Central memory CD8-positive, alpha-beta T cell (primary cell): ENCODE measurements around the gene FAM20C.
"Not testable (repeated sequence)": the region's sequence is repeated elsewhere in the genome, so short reads cannot be mapped to it uniquely, and the experiment has no call there.

Experiments
- ATAC-seq: fragments of 150-1000 bp; cut with Tn5 transposase; replicated peaks from 2 replicates; pipeline ENCODE4 v1.10.0; 2022; ENCODE audit warnings: mild to moderate bottlenecking, moderate FRiP score, moderate number of reproducible peaks; ENCODE audit not compliant: poor library complexity, severe bottlenecking; ENCODE audit errors: extremely low read depth
- DNase-seq, 2 donors: peaks; one replicate each; pipeline ENCODE4 v3.0.0; 2021; ENCODE audit warnings: low spot score in 2 of 2
- H3K27ac Mint-ChIP-seq: one replicate; pipeline ENCODE4 v1.8.0; 2022; ENCODE audit warnings: low read depth, mild to moderate bottlenecking, moderate library complexity, mixed read lengths
- H3K27me3 Mint-ChIP-seq: one replicate; pipeline ENCODE4 v1.8.0; 2022; ENCODE audit warnings: mixed read lengths
- H3K36me3 Mint-ChIP-seq: one replicate; pipeline ENCODE4 v1.8.0; 2022; ENCODE audit warnings: mild to moderate bottlenecking, moderate library complexity, mixed read lengths; ENCODE audit not compliant: insufficient read depth
- H3K4me1 Mint-ChIP-seq: one replicate; pipeline ENCODE4 v1.8.0; 2022; ENCODE audit warnings: mixed read lengths
- H3K4me3 Mint-ChIP-seq: one replicate; pipeline ENCODE4 v1.8.0; 2022; ENCODE audit warnings: mild to moderate bottlenecking, moderate library complexity, mixed read lengths
- H3K9me3 Mint-ChIP-seq: one replicate; pipeline ENCODE4 v1.8.0; 2022; ENCODE audit warnings: mixed read lengths

FAM20C gene

GRCh38 chr7:206351-206750 lies 14.0 kb downstream of the FAM20C start:
- H3K27ac Mint-ChIP-seq, H3K9me3 Mint-ChIP-seq, ATAC-seq, H3K4me1 Mint-ChIP-seq, DNase-seq, H3K36me3 Mint-ChIP-seq, H3K4me3 Mint-ChIP-seq: not testable (repeated sequence)
- peaks cover 15% of the 10 kb centered on the region for H3K27me3 Mint-ChIP-seq

DNA sequence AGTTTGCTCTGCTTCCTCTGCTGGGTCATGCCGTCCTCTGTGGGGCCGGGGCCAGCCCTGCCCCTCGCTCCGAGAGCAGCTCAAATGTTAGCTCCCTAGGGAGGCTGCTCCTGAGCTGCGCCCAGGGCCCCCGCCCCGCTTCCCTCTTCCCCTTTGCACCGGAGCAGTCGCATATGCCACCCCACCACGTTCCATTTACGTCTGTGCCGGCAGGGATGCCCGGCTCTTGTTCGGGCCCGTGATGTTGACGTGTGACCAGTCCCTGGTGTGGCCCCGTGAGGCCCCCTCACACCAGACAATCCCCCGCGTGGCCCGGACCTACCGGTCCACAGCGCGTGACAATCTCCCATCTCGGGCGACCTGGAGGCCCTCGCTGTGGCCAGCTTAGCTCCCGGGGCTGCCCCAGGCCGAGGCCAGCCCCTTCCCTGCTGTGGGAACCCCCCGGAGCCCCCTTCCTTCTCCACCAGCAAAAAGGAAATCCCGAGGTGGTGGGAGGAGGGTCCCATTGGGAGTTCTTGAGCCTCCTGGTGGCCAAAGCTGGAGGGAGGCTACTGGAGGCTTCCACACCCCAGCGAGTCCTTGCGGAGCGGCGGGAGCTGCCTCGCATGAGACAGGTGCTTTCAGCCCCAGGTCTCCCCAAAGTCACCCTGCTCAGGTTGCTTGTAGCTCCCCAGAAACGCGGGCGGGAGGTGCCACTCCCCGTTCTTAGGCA lies 15.2 kb downstream of the FAM20C start:
- peaks cover 3% of the 10 kb centered on the region for H3K27me3 Mint-ChIP-seq
- DNase-seq (no peak), ATAC-seq (no peak)
- H3K4me1 Mint-ChIP-seq = no peaks in the 10 kb centered on the region
- no peaks in the 10 kb centered on the region for H3K9me3 Mint-ChIP-seq
- no peak overlapping the region for H3K27ac Mint-ChIP-seq
- no peak overlapping the region for H3K4me3 Mint-ChIP-seq
- no peaks in the 10 kb centered on the region for H3K36me3 Mint-ChIP-seq

- H3K9me3 Mint-ChIP-seq = no peaks in the 10 kb centered on the region
- DNase-seq = no peak
- H3K36me3 Mint-ChIP-seq = no peaks in the 10 kb centered on the region
- H3K27me3 Mint-ChIP-seq = no peaks in the 10 kb centered on the region
- no peaks in the 10 kb centered on the region for H3K4me1 Mint-ChIP-seq
- ATAC-seq = no peak
- no peak overlapping the region for H3K4me3 Mint-ChIP-seq
- no peak overlapping the region for H3K27ac Mint-ChIP-seq
Measured at GRCh38 chr7:208130-208673, 15.8 kb downstream of the FAM20C start.

DNA sequence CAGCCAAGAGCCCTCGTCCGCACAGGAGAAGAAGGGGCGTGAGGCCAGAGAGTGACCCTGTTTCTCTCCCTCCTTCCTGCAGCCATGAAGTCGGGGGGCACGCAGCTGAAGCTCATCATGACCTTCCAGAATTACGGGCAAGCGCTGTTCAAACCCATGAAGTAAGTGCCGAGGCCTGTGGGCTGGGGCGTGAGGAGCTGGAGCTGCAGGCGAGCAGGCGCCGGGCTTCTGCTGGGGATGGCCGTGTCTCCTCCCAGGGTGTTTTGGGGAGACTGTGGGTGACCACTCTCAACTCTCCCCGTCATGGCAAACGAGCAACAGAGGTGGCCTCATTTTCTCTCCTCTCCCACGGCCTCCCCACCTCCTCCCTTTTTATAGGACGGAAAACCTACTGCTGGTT lies 16.4 kb downstream of the FAM20C start:
- H3K9me3 Mint-ChIP-seq = no peaks in the 10 kb centered on the region
- no peaks in the 10 kb centered on the region for H3K27me3 Mint-ChIP-seq
- no peak for ATAC-seq
- no peaks in the 10 kb centered on the region for H3K4me1 Mint-ChIP-seq
- no peak overlapping the region for H3K27ac Mint-ChIP-seq
- no peak for DNase-seq
- no peaks in the 10 kb centered on the region for H3K36me3 Mint-ChIP-seq
- no peak overlapping the region for H3K4me3 Mint-ChIP-seq

- Mint-ChIP-seq H3K4me1 (no peaks in the 10 kb centered on the region), H3K27ac (no peak overlapping the region), H3K4me3 (no peak overlapping the region), H3K27me3 (no peaks in the 10 kb centered on the region), H3K9me3 (no peaks in the 10 kb centered on the region), H3K36me3 (no peaks in the 10 kb centered on the region)
- DNase-seq = no peak
- ATAC-seq = no peak
Measured at GRCh38 chr7:209416-209815, 17.0 kb downstream of the FAM20C start.

DNA sequence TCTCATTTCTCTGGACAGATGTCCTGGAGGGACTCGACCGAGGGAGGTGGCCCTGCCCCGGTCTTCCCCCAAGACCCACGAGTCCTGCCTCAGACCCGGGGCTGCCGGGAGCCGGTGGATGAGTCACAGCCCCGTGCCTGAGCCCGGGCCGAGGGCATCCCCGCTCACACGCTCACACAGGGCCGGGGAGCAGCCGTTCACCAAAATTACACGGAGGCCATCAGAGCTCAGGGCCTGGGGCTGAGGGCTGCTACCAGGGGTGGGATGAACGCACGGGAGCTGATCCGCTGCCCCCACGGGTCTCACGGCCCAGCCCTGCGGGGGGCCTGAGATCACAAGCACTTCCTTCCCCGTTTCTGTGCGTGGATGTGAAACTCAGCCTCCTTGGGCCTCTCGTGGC lies 17.5 kb downstream of the FAM20C start:
- H3K27me3 Mint-ChIP-seq = no peaks in the 10 kb centered on the region
- no peaks in the 10 kb centered on the region for H3K9me3 Mint-ChIP-seq
- DNase-seq (no peak), ATAC-seq (no peak)
- H3K4me1 Mint-ChIP-seq = no peaks in the 10 kb centered on the region
- no peak overlapping the region for H3K27ac Mint-ChIP-seq
- H3K4me3 Mint-ChIP-seq = no peak overlapping the region
- no peaks in the 10 kb centered on the region for H3K36me3 Mint-ChIP-seq

- Mint-ChIP-seq H3K27me3 (no peaks in the 10 kb centered on the region), H3K27ac (no peak overlapping the region), H3K9me3 (no peaks in the 10 kb centered on the region), H3K36me3 (no peaks in the 10 kb centered on the region), H3K4me1 (no peaks in the 10 kb centered on the region), H3K4me3 (no peak overlapping the region)
- no peak for ATAC-seq
- no peak for DNase-seq
Measured at GRCh38 chr7:210401-210925, 18.1 kb downstream of the FAM20C start.

DNA sequence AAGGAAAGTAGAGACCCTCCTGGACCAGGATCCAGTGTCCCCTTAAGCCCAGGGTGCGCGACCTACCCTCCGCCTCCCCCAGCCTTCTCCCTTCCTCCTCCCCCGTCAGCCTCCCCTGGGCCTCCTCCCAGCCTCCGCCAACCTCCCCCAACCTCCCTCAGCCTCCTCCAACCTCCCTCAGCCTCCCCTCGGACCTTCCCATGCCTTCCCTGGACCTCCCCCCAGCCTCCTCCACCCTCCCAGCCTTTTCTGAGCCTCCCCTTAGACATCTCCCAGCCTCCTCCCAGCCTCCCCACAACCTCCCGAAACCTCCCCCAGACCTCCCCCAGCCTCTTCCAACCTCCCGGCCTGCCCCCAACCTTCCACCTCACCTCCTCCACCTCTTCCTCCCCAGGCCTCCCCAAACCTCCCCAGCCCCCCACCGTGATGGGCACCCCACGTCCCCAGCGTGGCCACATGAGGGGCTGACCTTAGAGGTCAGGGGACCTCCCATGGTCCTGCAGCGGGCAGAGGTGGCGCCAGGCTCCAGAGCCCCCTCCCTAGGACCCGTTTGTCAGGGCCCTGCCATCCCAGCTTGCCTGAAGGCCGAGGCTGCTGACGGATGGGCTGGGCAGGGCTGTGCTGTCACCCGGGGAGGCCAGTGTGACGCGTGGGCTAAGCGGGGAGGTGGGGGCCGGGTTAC lies 18.8 kb downstream of the FAM20C start:
- Mint-ChIP-seq H3K9me3 (no peaks in the 10 kb centered on the region), H3K36me3 (no peaks in the 10 kb centered on the region), H3K4me3 (no peak overlapping the region), H3K27ac (no peak overlapping the region), H3K4me1 (no peaks in the 10 kb centered on the region), H3K27me3 (no peaks in the 10 kb centered on the region)
- DNase-seq (no peak), ATAC-seq (no peak)

GRCh38 chr7:211715-212058 lies 19.3 kb downstream of the FAM20C start:
- no peak overlapping the region for H3K27ac Mint-ChIP-seq
- ATAC-seq = no peak
- no peaks in the 10 kb centered on the region for H3K9me3 Mint-ChIP-seq
- no peak for DNase-seq
- H3K27me3 Mint-ChIP-seq = no peaks in the 10 kb centered on the region
- no peak overlapping the region for H3K4me3 Mint-ChIP-seq
- no peaks in the 10 kb centered on the region for H3K4me1 Mint-ChIP-seq
- H3K36me3 Mint-ChIP-seq = no peaks in the 10 kb centered on the region

- Mint-ChIP-seq H3K36me3 (no peaks in the 10 kb centered on the region), H3K4me3 (no peak overlapping the region)
Measured at GRCh38 chr7:212754-213153, 20.4 kb downstream of the FAM20C start.

DNA sequence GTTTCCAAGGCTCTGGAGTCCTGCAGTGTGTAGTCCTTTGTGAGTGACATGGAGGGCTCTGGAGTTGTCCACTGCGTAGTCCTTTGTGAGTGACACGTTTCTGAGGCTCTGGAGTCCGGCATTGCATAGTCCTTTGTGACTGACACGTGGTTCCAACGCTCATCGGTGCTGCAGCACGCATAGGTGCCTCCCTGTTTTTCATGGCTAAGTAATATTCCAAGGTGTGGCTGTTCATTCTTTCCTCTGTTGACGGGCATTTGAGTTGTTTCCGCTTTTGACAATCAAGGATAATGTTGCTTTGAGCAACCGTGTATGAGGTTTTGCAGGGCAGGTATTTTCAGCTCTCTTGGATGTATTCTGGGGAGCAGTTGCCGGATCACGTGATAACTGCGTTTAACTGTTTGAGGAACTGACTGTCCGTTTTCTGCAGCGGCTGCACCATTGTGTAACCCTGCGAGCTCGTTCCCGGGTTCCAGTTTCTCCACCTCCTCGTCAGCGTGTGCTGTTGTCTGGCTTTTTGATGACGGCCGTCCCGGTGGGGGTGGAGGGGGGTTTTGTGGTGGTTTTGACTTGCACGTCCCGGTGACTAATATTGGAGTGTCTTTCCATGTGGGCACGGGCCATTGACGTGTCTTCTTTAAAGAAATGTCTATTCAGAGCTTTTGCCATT lies 21.1 kb downstream of the FAM20C start:
- H3K36me3 Mint-ChIP-seq = no peaks in the 10 kb centered on the region
- DNase-seq (no peak), ATAC-seq (no peak)
- H3K27me3 Mint-ChIP-seq = no peaks in the 10 kb centered on the region
- no peaks in the 10 kb centered on the region for H3K9me3 Mint-ChIP-seq
- no peaks in the 10 kb centered on the region for H3K4me1 Mint-ChIP-seq
- no peak overlapping the region for H3K27ac Mint-ChIP-seq
- H3K4me3 Mint-ChIP-seq = no peak overlapping the region

More at GRCh38 chr7:212754-213153, 20.4 kb downstream of the FAM20C start:
- DNase-seq (no peak), ATAC-seq (no peak)
- no peak overlapping the region for H3K27ac Mint-ChIP-seq
- no peaks in the 10 kb centered on the region for H3K27me3 Mint-ChIP-seq
- H3K4me1 Mint-ChIP-seq = no peaks in the 10 kb centered on the region
- no peaks in the 10 kb centered on the region for H3K9me3 Mint-ChIP-seq

DNA sequence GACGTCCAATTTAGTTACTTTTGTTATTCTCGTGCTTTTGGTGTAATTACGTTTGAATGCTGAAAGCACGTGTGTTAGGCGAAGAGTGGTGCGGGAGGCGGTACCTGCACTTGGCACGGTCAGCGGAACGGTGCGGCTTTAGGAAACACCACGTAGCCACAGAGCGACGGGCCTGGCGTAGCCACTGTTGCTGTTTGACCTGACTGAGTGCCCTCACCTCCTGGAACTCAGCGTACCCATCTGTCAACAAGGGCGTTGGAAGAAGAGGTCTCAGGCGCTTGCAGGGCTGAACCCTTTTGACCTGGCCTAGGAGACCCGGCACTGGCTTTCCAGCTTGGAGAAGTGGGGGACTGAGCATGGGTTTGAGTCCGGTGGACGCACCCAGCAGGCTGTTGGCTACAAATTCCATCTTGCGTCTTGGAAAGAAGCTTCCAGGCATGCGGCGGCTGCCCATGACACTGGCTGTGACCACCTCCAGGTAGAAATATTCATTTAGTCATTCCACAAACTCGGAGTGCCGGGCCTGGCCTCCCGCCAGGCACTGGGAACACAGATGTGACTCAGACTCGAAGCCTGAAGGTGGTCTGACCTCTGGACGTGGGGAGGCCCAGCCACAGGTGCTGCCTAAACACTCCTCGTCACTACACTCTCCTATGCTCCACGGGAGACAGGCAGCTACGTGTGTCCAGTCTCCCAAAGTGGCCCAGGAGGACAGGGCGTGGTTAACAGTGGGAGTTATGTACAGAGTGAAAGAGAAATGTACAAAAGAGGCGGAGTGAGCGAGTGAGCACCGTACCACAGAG lies 22.2 kb downstream of the FAM20C start:
- no peaks in the 10 kb centered on the region for H3K36me3 Mint-ChIP-seq
- DNase-seq = no peak

More for the DNA sequence above, 22.2 kb downstream of the FAM20C start:
- Mint-ChIP-seq H3K9me3 (no peaks in the 10 kb centered on the region), H3K4me3 (no peak overlapping the region), H3K27me3 (no peaks in the 10 kb centered on the region), H3K4me1 (no peaks in the 10 kb centered on the region), H3K27ac (no peak overlapping the region)
- no peak for ATAC-seq
